Myocyte (in vitro differentiated cells): ENCODE data around the gene TRAF7. TPM values are rescaled to one million over a fixed set of nuclear protein-coding genes. Genes with fewer than 3 reads are reported as not detected.
A peak's percentile ranks its signal among the peaks of the same experiment; 100 is the strongest.
"Not testable (repeated sequence)": the region's sequence is repeated elsewhere in the genome, so short reads cannot be mapped to it uniquely, and the experiment has no call there.

ENCODE experiments used
- DNase-seq: peaks from one replicate; pipeline ENCODE4 v3.0.0-alpha.2; 2012; ENCODE audit warnings: low read depth
- total RNA-seq: library from RNA; depleted of rRNA; stranded (reverse); fragments of >200 nt; gene quantifications from 2 replicates; pipeline ENCODE4 v1.2.3, GENCODE V29; 2014

Gene TRAF7
- total RNA-seq, 1 donor from 2014 or later: 95.8 TPM

DNA sequence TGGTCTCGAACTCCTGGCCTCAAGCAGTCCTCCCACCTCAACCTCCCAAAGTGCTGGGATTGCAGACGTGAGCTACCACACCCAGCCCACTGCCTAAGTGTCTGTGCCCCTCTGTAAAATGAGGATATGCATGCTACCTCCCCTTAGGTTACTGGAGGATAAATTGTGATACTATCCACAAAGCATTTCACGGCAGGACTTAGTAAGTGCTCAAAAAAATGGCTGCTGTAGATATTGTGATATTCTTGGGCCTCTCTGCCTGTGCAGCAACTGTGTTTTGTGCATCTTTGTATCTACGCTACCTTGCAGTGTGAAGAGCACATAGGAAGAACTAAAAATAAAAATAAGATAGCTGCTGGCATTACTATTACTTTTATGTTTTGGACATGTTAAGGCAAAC, 42.7 kb downstream of the TRAF7 start:
- no peak for DNase-seq

DNA sequence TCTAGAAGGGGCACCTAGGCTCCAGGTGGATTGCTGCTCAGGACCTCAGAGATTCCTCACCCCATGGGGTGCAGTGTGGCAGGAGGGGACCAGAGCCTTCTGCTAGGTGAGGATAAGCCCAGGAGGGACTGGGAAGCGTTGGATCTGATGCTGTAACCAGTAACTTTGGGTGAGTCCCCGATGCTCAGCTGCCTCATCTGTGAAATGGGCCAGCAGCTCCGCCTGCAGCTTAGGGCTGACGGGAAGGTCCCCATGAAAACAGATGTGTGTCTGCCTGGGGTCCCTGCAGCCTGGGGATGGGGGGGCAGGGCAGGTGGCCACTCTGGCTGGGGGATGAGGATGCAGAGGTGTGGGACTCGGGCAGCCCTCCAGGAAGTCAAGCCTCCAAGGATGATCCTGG, 43.5 kb downstream of the TRAF7 start:
- DNase-seq: no peak

DNA sequence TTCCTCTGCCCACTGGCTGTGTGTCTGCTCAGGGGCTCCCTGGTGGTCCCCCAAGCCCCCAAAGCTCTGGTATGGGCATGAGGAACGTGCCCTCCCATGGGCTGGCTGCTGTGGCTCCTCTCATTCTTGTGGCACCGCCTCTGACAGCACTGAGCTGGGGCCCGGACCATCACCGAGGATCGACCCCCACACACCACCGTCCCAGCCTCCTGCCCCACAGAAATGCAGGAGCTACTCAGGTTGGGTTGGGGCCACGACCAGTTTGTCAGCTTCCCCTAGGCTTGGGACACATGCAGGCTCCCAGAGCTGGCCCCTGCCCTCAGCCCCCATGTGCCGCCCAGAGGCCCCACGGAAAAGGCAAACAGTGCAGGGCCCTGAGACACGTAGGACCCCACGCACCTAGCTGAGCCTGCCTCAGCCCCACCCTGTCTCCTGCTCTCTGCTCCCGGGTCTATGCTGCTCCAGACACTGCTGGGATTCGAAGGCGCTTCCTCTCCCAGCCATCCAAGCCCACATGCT, 44.1 kb downstream of the TRAF7 start:
- no peak for DNase-seq

DNA sequence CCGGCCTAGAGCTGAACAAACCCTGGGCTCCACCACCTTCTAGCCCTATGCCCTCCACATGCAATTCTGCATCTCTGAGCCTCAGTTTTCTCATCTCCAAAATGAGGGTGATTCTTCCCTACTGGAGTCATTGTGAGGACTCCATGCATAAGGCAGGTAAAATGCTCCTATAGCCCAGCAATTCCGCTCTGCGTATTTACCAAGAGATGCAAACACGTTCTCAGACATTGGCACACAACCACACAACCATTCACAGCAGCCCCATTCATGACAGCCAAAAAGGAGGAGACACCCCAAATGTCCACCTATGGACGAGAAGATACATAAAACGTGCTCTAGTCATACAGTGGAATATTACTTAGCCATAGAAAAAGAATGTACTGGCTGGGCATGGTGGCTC, 44.7 kb downstream of the TRAF7 start:
- DNase-seq: no peak

DNA sequence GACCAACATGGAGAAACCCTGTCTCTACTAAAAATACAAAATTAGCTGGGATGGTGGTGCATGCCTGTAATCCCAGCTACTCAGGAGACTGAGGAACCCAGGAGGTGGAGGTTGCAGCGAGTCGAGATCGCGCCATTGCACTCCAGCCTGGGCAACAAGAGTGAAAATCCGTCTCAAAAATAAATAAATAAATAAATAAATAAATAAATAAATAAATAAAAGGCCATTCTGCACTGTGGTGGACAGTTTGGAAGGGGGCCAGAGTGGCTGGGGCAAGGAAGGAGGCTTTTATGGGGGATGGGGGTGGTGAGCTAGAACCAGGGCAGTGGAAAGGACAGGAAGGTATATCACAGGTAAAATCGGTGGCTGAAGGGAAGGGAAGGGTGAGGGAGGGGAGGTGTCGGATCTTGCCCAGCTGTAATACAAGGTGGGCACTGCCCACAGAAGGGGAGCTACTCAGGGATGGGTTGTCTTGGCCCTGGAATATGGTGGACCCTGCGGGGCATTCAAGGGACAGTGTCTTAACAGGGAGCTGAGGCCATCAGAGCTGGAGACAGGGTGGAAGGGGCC, 47.6 kb downstream of the TRAF7 start:
- DNase-seq: not testable (repeated sequence)

DNA sequence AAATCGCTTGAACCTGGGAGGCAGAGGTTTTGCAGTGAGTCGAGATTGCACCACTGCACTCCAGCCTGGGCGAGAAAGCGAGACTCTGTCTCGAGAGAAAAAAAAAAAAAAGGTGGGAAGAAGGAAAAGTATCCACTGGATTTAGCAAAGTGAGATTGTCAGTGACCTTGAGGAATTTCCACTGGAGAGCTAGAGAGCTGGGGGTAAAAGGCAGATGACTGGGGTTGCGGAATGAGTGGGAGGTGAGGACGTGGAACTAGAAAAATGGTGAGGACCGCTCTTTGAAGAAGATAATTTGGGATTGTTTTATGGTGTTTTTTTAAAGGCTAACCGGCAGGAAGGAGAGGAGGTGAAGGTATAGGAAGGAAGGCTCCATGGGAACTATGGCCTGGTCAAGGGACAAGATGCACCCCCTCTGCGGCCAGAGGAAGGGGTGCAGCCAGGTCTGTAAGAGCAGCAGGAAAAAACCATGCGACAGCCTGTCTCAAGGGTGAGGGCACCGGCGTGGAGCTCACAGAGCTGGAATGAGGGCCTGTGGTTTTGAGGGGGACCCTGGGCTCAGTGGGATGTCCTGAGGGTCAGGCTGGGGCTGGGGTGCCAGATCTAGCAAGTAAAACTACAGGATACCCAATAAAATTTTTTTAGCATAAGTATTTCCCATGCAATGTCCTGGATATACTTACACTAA, 49.0 kb downstream of the TRAF7 start:
- no peak for DNase-seq

DNA sequence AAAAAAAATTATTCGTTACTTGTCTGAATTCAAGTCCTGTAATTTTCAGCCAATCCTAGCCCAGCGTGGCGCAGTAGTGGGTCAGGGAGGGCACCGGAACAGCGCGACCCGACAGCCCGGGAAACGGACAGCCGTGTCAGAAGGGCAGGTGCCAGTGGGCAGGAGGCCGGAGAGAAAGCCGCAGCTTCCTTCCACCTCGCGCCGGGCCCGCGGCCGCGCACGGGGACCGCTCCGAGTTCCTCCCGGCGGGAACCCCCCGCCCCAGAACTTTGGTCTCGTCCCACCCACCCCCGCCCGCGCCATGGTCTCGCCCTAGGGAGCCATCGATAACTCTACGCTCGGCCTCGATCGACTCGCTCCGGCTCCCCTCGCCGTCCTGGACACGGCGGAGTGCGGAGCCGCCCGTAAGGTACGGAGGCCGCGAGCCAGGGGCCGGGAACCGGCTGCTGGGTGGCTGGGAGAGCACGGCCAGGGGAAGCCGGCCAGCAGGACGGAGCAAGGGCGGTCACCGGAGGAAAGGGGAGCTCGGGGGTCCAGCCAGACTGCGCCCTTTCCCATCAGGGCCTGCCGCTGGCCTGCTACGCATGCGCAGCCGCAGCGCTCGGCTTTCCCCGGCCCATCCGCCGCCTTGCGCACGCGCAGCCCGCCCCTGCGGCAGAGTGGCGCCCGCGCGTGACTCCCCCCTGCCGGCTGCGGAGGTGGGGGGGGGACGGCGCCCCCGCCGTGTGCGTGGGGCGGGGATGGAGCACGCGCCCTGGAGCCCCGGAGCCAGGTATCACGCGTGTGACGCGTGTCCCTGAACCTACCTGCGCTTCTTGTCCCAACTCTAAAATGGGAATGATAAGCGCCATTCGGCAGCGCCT, 49.8 kb downstream of the TRAF7 start, which contains the start of gene MLST8:
MLST8 (plus strand) TSS at position 351 of the 863 bp plus-strand sequence. CDS start 632 bp downstream, outside the sequence.
- DNase-seq: peak; percentile 84

DNA sequence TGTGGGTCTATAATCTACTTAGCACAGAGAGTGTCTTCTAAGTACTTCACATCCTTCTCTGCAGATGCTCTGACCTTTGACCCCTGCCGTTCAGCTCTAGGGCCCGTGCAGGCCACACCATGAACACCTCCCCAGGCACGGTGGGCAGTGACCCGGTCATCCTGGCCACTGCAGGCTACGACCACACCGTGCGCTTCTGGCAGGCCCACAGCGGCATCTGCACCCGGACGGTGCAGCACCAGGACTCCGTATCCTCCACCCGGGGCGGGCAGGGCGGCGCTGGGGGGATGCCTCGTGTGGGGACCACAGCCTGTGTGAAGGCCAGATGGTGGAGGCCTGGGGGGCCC, 50.4 kb downstream of the TRAF7 start:
- no peak for DNase-seq

DNA sequence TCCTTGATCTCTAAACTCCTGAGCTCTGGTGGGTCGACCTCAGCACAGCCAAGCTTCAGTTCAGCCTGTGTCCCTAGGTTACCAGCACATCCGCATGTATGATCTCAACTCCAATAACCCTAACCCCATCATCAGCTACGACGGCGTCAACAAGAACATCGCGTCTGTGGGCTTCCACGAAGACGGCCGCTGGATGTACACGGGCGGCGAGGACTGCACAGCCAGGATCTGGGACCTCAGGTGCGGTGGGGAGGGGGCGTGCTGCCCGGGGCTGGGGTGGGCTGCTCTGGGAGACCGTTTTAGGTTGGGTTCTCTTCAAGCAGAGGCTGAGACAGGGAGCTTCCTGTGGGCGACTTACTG, 50.8 kb downstream of the TRAF7 start:
- DNase-seq: no peak

DNA sequence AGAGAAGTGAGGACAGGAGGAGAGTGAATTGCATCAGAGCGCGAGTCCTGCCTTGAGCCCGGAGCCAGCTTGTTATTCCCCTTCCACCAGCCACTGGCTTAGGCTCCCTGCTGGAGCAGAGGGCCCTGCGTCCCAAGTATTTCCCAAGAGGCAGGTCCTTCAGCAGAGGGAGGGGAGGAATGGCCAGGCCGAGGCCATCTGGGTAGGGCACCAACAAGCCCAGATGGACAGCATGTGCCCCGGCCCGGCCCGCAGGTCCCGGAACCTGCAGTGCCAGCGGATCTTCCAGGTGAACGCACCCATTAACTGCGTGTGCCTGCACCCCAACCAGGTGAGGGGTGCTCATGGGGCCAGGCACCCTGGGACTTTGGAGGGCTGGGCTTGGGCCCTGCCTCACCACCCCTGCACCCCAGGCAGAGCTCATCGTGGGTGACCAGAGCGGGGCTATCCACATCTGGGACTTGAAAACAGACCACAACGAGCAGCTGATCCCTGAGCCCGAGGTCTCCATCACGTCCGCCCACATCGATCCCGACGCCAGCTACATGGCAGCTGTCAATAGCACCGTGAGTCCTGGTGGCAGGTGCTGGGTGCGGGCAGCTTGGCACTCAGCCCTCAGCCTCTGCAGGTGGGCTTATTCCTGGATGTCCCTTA, 51.3 kb downstream of the TRAF7 start:
- no peak for DNase-seq

DNA sequence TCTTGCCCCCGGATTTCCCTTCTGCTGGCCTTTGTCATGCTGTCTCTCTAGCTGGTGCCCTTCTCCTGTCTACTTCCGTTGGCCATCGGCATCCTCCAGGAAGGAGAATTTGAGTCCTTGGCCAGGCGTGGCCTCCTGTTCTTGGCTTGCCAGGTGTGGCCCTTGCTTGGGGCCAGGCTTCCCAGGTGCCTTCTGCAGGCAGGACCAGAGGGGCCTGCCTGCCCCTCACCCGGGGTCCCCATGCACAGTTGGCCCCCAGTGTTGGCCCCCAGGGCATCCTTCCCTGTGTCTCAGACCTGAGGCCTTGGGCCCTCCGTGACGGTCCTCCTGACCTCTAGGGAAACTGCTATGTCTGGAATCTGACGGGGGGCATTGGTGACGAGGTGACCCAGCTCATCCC, 52.3 kb downstream of the TRAF7 start:
- no peak for DNase-seq

DNA sequence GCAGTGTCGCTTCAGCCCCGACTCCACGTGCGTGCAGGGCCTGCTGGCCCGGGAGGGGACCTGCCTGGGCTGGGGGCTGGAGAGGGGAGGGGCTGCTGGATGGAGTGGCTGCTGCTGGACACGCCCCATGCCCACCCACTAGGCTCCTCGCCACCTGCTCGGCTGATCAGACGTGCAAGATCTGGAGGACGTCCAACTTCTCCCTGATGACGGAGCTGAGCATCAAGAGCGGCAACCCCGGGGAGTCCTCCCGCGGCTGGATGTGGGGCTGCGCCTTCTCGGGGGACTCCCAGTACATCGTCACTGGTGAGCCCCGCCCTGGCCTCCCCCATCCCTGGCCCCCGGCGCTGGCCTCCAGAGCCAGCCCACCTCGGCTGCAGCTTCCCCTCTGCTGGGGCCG, 52.7 kb downstream of the TRAF7 start:
- DNase-seq: no peak

DNA sequence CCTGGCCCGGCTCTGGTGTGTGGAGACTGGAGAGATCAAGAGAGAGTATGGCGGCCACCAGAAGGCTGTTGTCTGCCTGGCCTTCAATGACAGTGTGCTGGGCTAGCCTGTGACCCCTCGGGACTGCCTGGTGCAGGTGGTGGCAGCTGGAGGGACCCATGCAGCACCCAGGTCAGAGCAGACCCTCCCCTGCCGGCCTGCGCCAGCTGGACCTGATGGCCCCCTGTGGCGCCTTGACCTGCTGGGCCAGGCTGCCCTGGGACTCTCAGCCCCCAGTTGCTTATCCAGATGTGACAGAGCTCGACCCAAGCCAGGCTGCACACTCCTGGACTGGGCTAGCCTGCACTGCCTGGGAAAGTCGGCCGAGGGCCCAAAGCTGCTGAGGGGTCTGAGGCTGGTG, 53.2 kb downstream of the TRAF7 start:
- DNase-seq: no peak

DNA sequence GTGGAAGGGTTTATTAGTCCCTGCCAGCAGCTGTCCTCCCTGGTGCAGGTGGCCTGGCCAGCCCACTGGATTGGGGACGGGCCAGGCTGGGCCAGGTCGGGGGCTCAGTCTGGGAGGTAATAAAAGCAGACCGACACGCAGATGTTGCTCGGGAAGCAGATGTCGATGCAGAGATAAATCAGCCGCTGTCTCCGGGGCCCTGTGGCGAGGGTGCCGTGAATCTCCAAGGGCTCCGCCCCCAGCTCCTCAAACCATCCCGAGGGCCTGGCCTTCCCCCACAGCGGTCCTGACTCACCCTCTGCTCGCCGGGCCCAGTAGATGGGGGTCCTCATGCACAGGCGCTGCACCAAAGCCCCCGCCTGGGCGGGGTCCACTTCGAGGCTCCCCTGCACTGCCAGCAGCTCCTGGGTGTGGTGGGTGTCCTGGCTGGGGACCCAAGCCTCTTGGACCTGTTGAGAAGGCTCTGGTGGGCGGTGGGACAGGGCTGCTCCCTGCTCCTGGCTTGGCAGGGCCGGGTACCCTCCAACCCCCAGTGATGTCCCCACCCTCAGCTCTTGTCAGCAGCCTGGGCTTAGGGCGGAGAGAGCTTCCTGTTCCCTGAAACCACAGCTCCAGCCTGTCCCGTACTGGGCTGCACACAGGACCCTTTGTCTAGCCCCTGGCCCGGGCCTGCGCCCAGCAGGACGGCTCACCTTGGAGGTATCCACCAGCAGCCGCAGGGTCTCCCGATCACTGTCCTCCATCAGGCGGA, 53.9 kb downstream of the TRAF7 start:
- DNase-seq: no peak

DNA sequence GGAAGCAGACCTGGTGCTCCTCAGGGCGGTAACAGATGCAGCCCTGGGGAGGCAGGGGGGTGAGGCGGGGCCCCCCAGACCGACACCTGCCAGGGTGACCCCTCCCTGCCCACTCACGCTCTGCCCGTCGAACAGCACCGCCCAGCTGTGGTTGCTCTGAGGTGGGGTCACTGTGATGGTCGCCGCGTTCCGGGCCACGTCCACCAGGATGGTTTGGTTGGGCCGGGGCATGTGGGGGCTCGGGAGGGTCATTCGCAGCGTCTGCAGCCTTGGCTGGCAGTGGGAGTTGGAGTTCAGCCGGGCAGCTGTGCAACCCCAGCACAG, 54.4 kb downstream of the TRAF7 start:
- DNase-seq: no peak

DNA sequence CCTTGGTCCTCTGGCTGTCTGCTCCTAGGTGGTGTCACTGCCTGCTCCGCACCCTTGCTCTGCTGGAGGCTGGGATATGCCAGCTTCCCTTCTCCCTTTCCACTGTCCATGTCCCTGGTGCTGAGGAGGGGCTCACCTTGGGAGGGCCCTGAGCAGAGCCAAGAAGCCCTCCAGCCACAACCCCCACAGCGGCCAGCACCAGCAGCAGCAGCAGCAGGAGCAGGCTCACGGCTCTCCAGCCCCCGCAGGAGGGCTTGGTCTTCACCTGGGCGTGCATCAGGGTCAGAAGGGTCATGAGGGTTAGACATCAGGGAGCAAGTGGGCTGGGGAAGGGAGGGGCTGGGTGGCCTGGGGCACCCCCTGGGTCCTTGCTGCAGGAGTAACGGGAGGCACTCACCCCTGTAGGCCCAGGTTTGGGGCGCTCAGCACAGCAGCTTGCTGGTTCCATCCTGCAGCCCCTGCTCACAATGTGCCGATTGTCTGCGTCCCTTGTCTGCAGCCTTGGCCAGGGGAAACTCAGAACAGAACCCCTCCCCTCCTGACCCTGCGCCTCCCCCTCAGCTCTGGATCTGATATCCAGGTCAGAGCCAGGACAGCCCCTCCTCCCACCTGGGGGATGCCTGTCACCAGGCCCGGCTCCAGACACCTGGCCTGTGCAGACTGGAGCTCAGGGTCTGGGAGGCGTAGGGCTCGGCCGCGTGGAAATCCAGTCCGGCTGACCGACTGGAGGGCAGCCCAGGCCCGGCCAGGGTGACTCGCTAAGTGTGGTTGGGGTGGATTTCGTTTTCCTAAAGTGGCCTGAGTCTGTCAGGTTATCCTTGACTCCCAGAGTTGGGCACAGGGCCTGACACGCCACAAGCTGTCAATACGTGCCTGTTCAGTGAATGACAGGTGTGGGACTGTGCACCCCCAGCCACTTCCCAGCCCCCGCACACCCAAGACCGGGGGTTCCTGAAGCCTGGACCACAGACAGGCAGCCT, 55.1 kb downstream of the TRAF7 start, which contains the start of gene BRICD5:
BRICD5 (minus strand) TSS at position 478 of the 980 bp plus-strand sequence; CDS start at position 448, 30 bp downstream.
- DNase-seq: peak; percentile 82

DNA sequence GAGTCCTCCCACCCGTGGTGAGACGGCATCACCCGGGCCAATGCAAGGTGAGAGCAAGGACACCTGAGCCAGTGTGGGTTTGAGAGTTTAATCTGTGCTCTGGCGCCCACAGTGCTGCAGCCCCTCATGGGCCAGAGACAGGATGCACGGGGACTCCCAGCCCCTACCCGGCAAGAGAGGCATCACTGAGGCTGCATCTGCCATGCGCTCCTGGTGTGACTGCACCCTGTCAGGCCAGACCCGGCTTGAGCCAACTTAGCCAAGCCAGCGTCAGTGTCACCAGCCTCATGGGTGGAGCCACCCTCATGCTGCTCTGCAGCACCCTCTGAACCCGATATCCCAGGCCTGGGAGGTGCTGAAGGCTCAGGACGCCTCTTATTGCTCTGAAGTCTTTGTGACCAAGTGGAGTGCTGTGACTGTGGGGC, 56.4 kb downstream of the TRAF7 start:
- no peak for DNase-seq

DNA sequence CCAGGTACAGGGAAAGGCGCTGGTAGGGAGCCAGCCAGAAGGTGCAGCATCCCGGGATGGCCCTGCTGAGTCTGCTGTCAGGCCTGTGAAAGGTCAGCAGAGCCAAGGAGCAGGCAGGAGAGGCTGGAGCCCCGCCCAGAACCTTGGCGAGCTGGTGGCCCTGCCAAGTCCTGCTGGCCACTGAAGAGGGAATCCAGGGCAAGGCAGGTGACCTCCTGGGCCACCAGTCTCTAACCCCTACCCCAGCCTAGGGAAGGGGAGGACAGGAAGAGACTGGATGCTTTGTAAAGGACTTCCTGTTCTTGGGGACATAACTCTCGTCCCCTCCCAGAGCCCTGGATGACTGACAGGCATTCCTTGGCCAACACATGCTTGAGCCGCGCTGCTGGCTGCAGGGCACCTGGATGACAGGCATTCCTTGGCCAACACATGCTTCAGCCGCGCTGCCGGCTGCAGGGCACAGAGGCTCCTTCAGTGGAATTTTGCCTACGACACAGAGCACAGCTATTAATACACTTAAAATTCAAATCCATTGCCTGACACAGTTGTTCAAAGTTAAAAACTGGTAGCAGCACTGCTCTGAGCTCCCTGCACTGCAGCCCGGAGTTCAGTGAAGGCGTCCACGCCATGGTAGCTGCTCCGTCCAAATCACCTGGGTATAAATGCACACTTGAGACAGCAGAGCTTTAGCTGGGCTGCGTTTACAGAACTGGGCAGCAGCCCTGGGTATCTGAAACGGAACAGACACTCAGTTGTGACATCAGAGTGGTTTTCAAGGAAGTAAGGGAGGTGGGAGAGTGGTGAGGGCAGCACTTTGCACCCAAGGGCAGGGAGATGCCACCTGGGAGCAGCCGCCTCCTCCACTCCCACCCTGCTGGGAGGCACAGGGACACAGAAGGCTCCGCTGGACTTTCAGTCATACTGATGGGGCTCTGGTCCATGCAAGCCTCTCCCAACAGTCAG, 57.1 kb downstream of the TRAF7 start:
- DNase-seq: peak; percentile 85
